ENCODE data around the gene RAPGEF2.
"Not testable (repeated sequence)": the region's sequence is repeated elsewhere in the genome, so short reads cannot be mapped to it uniquely, and the experiment has no call there.

RAPGEF2 gene, protein sequence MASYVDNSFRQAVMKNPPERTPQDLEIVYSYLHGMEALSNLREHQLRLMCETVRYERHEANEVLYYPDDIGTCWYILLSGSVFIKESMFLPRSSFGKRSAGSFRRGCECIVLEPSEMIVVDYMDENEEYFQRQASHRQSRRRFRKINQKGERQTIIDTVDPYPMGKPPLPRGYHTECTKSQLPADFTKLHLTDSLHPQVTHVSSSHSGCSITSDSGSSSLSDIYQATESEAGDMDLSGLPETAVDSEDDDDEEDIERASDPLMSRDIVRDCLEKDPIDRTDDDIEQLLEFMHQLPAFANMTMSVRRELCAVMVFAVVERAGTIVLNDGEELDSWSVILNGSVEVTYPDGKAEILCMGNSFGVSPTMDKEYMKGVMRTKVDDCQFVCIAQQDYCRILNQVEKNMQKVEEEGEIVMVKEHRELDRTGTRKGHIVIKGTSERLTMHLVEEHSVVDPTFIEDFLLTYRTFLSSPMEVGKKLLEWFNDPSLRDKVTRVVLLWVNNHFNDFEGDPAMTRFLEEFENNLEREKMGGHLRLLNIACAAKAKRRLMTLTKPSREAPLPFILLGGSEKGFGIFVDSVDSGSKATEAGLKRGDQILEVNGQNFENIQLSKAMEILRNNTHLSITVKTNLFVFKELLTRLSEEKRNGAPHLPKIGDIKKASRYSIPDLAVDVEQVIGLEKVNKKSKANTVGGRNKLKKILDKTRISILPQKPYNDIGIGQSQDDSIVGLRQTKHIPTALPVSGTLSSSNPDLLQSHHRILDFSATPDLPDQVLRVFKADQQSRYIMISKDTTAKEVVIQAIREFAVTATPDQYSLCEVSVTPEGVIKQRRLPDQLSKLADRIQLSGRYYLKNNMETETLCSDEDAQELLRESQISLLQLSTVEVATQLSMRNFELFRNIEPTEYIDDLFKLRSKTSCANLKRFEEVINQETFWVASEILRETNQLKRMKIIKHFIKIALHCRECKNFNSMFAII (N-terminal part only)

DNA sequence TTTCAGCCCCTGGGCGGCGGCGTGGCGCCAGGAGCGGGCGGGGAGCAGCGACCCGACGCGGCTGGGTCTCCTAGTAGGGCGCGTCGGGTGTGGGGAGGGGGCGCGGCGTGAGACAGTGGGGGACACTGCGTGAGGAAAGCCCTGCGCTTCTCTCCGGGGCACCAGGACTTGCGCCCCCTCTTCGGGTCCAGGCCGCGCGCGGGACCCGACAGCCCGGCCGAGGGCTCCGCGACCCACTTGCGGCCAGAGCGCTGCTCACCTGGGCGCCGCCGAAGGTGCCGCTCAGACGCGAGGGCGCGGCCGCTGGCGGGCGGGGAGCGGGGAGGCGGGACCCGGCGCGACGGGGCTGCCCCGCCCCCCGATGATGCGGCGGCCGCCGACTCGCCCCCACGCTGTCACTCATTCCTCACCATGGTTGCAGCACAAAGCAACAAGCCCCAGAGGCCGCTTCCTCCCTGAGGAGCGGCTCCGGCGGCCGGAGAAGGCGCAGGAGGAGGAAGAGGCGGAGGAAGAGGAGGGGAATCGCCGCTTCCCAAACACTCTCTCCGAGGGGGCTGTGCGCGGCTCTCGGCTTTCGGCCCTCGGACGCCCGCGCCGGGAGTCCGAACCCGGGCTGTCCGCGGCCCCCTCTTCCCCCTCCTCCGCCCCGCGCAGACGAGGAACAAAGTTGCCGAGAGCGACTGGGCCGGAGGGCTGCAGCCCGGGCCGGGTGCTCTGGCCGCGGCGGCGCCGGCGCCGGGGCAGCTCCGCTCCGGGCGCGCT is at the start of gene RAPGEF2:
TSS of gene RAPGEF2 (plus strand) at position 458 of the 762 bp plus-strand sequence. CDS start 1,084 bp downstream, outside the sequence.
- DNase-seq (ENCODE audit: low read depth) = peak; percentile 89

DNA sequence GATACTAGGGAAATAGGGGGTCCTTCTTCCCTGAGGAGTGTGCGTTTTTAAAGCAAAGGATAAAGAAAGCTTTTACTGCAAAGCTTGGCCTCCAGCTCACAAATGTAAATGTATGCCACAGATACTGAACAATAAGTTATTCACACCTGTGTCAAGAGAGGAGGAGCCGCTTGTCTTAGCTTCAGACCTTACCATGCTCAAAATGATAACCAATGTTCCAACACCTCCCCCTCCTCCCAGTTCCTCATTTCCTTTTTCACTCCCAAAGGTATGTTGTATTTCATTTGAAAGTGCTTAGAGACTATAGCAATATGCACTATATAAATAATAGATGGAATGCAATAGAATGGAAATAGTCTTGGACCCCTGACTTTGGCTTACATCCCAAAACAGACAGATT is 47.0 kb upstream of the RAPGEF2 start:
- no peak for DNase-seq (ENCODE audit: low read depth)

DNA sequence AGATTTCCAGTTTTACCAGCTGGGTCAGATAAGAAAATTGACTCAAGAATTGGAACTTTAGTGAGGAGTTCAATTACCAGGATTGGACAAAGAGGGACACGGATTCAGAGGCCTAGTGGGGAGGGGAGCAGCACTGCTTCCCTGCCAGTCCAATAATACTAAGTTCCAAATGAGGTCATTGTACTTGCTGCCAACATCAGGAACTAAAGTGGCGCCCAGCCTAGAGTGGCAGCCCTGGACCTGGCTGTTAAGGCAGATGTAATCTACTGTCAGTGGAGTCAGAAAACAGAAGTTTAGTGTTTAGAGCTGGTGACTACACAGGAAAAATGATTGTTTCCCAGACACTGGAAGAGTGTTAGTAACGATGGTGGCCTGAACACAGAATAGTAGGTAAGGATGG is 42.7 kb upstream of the RAPGEF2 start:
- no peak for DNase-seq (ENCODE audit: low read depth)

DNA sequence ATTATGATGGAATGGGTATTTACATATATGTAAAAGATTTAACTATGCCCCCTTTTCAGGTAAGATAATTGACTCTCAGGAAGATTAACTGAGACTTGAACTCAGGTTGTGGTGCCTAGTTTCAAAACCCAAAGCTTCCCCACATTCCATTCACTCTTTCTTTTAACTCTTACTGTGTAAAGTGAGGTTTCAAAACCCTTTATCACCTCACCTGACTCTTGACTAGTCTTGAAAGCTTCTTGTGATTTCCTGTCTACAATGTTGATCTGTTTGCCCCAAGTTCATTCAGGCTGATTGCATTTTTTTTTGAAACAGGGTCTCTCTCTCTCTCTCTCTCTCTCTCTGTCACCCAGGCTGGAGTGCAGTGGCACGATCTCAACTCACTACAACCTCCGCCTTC is 40.5 kb upstream of the RAPGEF2 start:
- no peak for DNase-seq (ENCODE audit: low read depth)

DNA sequence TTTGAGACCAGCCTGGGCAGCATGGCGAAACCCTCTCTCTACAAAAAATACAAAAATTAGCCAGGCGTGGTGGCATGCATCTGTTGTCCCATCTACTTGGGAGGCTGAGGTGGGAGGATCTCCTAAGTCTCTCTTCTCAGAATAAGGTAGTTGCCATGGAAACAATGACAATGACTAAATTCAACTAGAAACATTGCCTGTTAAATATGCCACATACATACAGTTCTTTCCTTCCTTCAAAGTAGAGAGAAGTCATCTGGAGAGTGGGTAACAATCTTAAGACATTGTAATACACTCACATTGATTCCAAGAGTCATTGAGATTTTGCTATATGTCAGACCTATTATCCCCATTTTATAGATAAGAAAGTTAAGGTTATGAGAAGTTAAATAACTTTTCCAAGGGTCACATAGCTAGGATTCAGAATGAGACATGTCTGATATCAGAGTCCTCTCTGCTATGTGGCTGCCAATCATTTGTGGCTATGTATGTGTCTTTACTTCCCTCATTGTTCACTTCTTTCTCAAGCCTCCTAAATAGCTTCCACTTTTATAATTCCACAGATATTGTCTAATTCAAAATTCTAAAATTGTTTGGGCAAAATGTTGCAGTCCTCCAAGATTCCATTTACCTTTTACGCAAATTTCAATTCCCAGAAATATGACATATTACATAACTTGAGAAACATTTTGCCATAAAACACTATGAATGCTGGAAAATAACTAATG is 37.2 kb upstream of the RAPGEF2 start:
- no peak for DNase-seq (ENCODE audit: low read depth)

DNA sequence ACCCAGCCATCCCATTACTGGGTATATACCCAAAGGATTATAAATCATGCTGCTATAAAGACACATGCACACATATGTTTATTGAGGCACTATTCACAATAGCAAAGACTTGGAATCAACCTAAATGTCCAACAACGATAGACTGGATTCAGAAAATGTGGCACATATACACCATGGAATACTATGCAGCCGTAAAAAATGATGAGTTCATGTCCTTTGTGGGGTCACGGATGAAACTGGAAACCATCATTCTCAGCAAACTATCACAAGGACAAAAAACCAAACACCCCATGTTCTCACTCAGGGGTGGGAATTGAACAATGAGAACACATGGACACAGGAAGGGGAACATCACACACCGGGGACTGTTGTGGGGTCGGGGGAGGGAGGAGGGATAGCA is 34.7 kb upstream of the RAPGEF2 start:
- DNase-seq (ENCODE audit: low read depth) = not testable (repeated sequence)

DNA sequence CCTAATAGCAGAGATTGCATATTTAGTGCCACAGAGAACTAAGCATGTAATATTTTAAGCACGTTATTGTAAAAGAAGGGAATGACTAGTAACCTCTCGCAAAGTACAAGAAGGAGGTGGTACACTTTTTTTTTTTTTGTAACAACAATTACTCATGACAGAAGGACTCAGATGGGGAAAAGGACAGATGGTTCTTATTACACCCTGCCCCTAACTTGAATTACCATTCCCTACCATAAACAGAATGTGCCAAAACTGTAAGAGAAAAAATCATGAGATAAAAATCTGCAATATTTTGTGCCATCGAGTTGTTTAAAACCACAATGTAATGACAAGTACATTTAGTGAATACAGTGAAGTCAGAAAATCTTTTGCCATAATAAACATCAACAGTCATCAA is 33.0 kb upstream of the RAPGEF2 start:
- peak; percentile 75 for DNase-seq (ENCODE audit: low read depth)

DNA sequence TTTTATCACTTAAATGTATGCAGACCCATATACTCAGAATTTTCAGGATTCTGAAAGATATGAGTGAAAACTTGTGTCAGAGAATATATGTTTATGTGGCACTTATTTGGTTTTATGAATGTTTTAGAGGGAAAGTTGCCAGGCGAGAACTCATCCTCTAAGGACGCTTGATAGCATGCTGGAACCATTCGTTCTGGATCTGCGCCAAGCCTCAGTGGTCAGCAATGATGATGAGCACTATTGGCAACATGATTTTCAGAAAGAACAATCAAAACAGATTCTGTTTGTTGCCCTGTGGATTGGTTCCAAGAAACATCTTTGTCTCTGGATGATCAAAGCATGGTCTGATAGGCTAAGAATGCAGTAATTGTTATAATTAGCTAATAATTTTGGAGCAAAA is 32.1 kb upstream of the RAPGEF2 start:
- DNase-seq (ENCODE audit: low read depth) = peak; percentile 87

DNA sequence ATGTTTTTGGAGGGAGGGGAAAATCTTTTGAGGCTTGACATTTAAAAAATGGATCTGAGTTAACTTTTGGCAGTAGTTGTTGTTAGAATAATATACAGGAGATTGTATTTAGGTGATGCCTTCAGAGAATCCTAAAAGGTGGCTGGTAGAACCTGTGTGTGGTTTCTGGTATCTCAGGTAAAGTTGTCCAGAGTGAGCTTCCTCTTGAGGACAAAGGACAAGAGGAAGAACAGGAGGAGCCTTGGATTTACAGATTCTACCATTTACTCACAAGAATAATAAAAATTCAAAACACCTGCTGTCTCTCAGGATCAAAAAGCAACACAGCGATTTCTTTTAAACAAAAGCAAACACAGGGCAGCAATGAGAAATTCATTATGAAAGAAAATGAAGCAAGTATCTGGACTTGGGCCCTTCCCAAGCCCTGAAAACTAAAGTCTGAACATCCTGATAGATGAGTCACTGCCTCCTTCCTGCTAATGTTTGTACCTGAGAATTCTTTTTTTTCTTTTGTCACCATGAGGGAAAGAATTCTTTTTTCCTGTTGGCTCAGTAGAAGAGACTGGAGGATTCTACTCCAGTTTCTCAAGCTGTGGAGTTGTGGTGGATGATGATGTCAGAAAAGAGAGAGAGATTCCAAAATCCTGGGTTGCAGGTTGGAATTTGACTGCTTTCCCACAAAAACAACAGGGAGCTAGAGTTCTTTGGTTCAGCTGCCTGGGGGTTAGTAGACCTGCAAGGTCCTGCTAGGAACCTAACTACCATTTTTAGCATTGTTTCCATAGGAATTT is 31.5 kb upstream of the RAPGEF2 start:
- DNase-seq (ENCODE audit: low read depth) = peak; percentile 19

DNA sequence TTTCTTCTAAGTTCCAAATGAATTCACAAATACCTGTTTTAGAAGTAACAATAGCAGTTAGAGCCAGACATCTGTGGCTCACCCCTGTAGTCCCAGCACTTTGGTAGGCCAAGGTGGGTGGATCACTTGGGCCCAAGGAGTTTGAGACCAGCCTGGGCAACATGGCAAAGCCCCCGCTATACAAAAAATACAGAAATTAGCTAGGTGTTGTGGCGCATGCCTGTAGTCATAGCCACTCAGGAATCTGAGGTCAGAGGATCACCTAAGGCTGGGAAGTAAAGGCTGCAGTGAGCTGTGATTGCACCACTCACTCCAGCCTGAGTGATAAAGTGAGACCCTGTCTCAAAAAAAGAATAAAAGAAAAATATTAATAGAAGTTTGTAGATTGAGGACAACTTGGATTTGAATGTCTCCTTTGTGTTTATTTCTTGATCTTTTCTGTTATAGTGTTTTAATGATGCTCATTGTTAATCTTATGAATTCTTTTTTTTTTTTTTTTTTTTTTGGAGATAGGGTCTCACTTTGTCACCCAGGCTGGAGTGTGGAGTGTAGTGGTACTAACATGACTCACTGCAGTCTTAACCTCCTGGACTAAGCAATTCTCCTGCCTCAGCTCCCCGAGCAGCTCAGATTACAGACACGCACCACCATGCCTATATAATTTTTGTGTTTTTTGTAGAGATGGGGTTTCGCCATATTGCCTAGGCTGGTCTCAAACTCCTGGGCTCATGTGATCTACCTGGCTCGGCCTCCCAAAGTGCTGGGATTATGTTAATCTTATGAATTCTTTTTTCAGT is 30.7 kb upstream of the RAPGEF2 start:
- DNase-seq (ENCODE audit: low read depth) = no peak

DNA sequence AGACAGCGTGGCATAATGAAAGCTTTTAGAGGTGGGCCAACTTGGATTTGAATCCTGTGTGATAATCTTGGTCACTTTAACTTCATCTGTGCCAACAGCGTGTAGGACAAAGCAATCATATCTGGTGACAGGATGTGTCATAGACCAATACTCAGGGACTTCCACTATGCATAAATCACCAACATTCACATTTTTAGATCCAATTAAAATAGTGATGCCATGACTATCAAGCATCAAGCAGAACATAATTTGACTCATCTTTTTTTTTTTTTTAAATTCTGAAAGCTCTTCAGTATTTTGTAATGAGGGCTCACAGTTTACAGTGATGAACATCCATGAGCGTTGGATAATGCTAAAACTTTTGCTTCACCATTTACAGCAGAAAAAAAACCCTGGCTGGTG is 27.3 kb upstream of the RAPGEF2 start:
- DNase-seq (ENCODE audit: low read depth) = peak; percentile 33

DNA sequence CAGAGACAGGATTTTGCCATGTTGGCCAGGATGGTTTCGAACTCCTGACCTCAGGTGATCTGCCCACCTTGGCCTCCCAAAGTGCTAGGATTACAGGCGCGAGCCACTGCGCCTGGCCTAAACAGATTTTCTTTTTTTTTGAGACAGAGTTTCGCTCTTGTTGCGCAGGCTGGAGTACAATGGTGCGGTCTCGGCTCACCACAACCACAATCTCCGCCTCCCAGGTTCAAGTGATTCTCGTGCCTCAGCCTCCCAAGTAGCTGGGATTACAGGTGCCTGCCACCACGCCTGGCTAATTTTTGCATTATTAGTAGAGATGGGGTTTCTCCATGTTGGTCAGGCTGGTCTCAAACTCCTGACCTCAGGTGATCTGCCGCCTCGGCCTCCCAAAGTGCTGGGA is 25.9 kb upstream of the RAPGEF2 start:
- DNase-seq (ENCODE audit: low read depth) = not testable (repeated sequence)

DNA sequence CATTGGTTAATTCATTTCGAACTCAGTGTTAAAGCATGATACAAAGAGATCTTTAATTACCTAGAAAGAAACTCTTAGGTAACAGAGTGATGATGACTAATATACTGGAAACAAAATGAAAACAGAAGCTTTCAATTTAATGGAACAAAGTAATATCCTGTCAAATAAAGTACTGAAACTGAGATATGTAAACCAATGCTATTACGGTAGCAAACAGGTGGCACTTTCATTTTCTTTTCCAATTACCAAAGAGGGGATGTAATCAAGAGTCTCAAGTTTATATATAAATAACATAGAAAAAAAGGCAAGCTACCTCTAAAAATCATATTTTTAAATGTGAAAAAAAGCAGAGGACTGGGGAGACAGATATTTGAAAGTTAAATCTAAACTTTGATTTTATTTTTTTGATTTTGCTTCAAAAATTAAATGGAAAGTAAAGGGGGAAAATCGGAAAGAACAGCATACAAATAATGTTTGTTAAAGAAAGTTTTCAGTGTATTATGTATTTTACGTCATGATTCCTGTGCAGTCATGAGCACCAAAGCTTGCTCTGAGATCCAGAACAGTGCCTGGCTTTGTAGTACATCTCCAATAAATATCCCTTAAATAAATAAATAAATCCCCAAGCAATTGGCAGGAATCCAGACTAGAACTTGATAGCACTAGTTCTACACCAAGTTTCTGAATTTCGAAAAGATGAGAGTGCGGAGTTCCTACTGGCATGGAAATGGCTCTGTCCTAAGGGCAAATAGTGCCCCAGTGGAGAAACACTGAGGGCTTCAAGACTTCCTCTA is 25.0 kb upstream of the RAPGEF2 start:
- no peak for DNase-seq (ENCODE audit: low read depth)

DNA sequence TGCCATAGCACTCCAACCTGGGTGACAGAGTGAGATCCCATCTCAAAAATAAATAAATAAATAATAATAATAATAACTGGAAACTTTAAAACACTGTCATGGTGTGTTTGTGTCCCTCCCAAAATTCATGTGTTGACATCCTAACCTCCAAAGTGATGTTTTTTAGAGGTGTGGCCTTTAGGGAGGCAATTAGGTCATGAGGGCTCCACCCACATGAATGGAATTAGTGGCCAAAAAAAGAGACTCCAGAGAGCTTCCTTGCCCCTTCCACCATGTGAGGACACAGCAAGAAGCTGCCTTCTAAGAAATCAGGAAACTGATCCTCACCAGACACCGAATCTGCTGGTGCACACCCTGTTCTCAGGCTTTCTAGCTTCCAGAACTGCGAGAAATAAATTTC is 23.8 kb upstream of the RAPGEF2 start:
- no peak for DNase-seq (ENCODE audit: low read depth)

DNA sequence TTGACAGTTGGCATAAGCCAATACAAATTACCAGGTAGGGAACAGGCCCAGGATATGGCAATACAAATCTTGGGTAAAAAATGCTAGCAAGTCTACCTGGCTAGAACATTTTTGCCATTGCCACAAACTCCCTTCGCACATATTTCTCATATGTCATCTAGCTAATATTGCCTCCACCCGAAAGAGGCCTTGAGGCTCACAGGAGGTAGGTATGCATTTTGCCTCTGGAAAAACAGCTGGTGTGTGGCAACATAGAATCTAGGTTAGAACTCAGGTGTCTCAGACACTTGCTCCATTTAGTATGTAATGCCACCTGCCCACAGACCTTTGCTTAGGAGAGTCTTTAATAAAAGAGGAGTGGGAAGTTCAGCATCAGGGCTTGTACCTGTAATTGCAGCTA is 16.3 kb upstream of the RAPGEF2 start:
- no peak for DNase-seq (ENCODE audit: low read depth)

DNA sequence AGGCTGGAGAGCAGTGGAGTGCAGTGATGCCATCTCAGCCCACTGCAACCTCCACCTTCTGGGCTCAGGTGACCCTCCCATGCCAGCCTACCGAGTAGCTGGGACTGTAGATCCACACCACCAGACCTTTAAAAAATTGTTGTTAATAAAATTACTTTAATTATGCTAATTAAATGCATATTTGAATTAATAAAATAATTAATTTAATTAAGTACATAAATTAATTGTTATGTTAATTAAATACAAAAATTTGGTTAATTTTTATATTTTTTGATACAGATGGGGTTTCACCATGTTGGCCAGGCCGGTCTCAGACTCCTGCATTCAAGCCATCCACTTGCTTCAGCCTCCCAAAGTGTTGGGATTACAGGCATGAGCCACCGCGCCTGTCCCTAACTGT is 12.6 kb upstream of the RAPGEF2 start:
- no peak for DNase-seq (ENCODE audit: low read depth)

DNA sequence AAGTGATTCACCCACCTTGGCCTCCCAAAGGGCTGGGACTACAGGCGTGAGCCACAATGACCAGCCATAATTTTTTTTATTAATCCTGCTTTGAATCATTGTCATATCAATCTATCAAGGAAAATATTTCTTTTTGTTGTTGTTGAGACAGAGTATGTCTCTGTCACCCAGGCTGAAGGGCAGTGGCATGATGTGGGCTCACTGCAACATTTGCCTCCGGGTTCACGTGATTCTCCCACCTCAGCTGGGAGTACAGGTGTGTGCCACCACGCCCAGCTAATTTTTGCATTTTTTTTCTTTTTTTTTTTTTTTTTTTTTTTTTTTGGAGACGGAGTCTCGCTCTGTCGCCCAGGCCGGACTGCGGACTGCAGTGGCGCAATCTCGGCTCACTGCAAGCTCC is 8.7 kb upstream of the RAPGEF2 start:
- DNase-seq (ENCODE audit: low read depth) = not testable (repeated sequence)

DNA sequence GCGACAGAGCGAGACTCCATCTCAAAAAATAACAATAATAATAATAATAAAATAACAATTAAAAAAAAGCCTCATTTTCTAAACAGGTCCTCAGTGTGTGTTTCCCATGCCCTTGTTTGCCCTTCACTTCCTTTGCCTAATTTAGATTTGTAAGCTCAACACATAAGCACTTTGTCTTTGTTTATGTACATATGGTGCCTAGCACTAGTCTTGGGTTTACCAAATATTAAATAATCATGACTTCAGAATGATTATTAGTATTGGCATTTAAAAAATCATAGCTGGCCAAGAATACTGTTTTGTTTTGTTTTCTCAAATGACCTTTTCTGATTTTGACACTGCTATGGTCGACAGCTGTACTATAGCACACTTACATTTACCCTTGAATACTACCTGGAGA is 6.4 kb upstream of the RAPGEF2 start:
- no peak for DNase-seq (ENCODE audit: low read depth)

DNA sequence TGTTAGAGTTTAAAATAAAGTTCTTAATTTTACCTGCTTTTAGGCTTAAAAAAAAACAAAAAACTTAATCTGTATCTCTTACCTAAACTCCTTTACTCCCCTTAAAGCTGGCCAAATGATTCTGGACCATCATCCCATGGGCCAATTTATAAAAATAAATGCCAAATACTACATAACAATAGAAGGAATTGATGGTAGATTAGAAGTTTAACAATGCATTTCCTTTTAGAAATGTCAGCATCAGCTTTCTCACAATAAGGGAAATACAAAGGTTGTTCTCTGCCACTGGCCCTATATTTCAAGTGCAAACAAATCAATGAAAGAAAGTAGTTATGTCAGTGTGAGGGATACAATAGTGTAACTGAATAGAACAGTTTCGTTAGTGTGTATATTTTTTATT is 5.7 kb upstream of the RAPGEF2 start:
- no peak for DNase-seq (ENCODE audit: low read depth)
